ENCODE measurements around the gene KIF2C.
"Not testable (repeated sequence)": the region's sequence is repeated elsewhere in the genome, so short reads cannot be mapped to it uniquely, and the experiment has no call there.

Gene KIF2C

GRCh38 chr1:44776730-44777068, 37.1 kb downstream of the KIF2C start:
- DNase-seq, result no peak

- no peak for DNase-seq
These were observed 37.9 kb downstream of the KIF2C start for GRCh38 chr1:44777547-44777946.

GRCh38 chr1:44777969-44778635, 38.5 kb downstream of the KIF2C start:
- DNase-seq, result no peak

GRCh38 chr1:44778705-44779576, 39.3 kb downstream of the KIF2C start:
- no peak for DNase-seq

GRCh38 chr1:44780583-44781121, 41.0 kb downstream of the KIF2C start:
- DNase-seq, result no peak

GRCh38 chr1:44783697-44784093, 44.1 kb downstream of the KIF2C start:
- DNase-seq, result no peak

- DNase-seq, result peak; percentile 43
These were observed 44.7 kb downstream of the KIF2C start for GRCh38 chr1:44784094-44785028.

GRCh38 chr1:44785029-44785380, 45.4 kb downstream of the KIF2C start:
- DNase-seq, result no peak

- DNase-seq, result no peak
These were observed 46.0 kb downstream of the KIF2C start for GRCh38 chr1:44785501-44786137.

- DNase-seq, result peak; percentile 83
These were observed 46.7 kb downstream of the KIF2C start for GRCh38 chr1:44786138-44786840.

- no peak for DNase-seq
These were observed 47.3 kb downstream of the KIF2C start for GRCh38 chr1:44786841-44787426.

GRCh38 chr1:44787506-44787905, 47.9 kb downstream of the KIF2C start:
- DNase-seq, result no peak

GRCh38 chr1:44788120-44788860, 48.7 kb downstream of the KIF2C start, which contains the start of gene BEST4:
TSS of gene BEST4 (minus strand) at chr1:44788170. CDS start at chr1:44787705, 465 bp downstream.
- DNase-seq, result no peak

- DNase-seq, result no peak
These were observed 51.5 kb downstream of the KIF2C start for GRCh38 chr1:44790968-44791801.

- no peak for DNase-seq
These were observed 53.3 kb downstream of the KIF2C start for GRCh38 chr1:44792736-44793502.

- DNase-seq, result not testable (repeated sequence)
These were observed 58.2 kb downstream of the KIF2C start for GRCh38 chr1:44797886-44798285.

- no peak for DNase-seq
These were observed 59.1 kb downstream of the KIF2C start for GRCh38 chr1:44798481-44799365.
